A673 (cell line): ENCODE measurements around the gene ADARB2. TPM values are rescaled to one million over a fixed set of nuclear protein-coding genes. Genes with fewer than 3 reads are reported as not detected.

Source experiments
- BruUV-seq: library from RNA; stranded (reverse); fragments of 400-500 nt; replicated peaks from 2 replicates; lab custom pipeline; 2021; lab: Mats Ljungman, UMichigan
- CTCF ChIA-PET: fragments of 300-600 bp; sonication (Branson Sonifier 250); formaldehyde crosslinking; loops from one replicate; lab custom pipeline; 2022; ENCODE audit warnings: antibody characterized with exemption; lab: Charles Lee
- POLR2A ChIA-PET: fragments of 300-600 bp; sonication (Branson Sonifier 250); formaldehyde crosslinking; loops from one replicate; lab custom pipeline; 2022; ENCODE audit warnings: antibody characterized with exemption; ENCODE audit not compliant: low non-redundant PET; lab: Charles Lee
- DNase-seq: peaks from one replicate; pipeline ENCODE4 v3.0.0-alpha.2; 2015; ENCODE audit warnings: low spot score
- H3K27ac ChIP-seq: fragments of 200-600 bp; sonication (generic); 2 replicates; pipeline ENCODE4 v1.5.1; 2016; ENCODE audit warnings: mixed run types, low read depth, mild to moderate bottlenecking, mixed read lengths, antibody characterized with exemption, low read length; ENCODE audit not compliant: poor library complexity, severe bottlenecking
- H3K27me3 ChIP-seq: fragments of 200-600 bp; sonication (generic); replicated peaks from 2 replicates; pipeline ENCODE4 v1.6.1; 2017; ENCODE audit warnings: mixed run types, low read depth, mild to moderate bottlenecking, mixed read lengths, antibody characterized with exemption, low read length; ENCODE audit not compliant: insufficient read depth, poor library complexity
- H3K36me3 ChIP-seq: fragments of 200-600 bp; sonication (generic); 2 replicates; pipeline ENCODE4 v1.6.1; 2016; ENCODE audit warnings: mixed run types, mild to moderate bottlenecking, mixed read lengths, antibody characterized with exemption, low read length; ENCODE audit not compliant: insufficient read depth, poor library complexity, severe bottlenecking
- H3K4me1 ChIP-seq: fragments of 200-600 bp; sonication (generic); 2 replicates; pipeline ENCODE4 v1.6.1; 2017; ENCODE audit warnings: mixed run types, mild to moderate bottlenecking, mixed read lengths, antibody characterized with exemption, low read length; ENCODE audit not compliant: insufficient read depth, poor library complexity, severe bottlenecking
- H3K4me3 ChIP-seq: fragments of 200-600 bp; sonication (generic); 2 replicates; pipeline ENCODE4 v1.5.1; 2016; ENCODE audit warnings: low read depth, mixed run types, mild to moderate bottlenecking, mixed read lengths, low read length; ENCODE audit not compliant: poor library complexity, severe bottlenecking
- H3K9me3 ChIP-seq: fragments of 200-600 bp; sonication (generic); 2 replicates; pipeline ENCODE4 v1.6.1; 2016; ENCODE audit warnings: mixed run types, low read depth, mild to moderate bottlenecking, mixed read lengths, antibody characterized with exemption, low read length; ENCODE audit not compliant: poor library complexity, severe bottlenecking
- EZH2 ChIP-seq: fragments of 200-600 bp; sonication (generic); IDR thresholded peaks from 2 replicates; pipeline ENCODE4 v1.6.1; 2017; ENCODE audit warnings: borderline replicate concordance, low read depth, mild to moderate bottlenecking, mixed read lengths, antibody characterized with exemption, low read length; ENCODE audit not compliant: poor library complexity, severe bottlenecking
- intact Hi-C: fragments of 100-400 bp; cut with micrococcal nuclease; formaldehyde crosslinking; loops from one replicate; pipeline ENCODE4 v1.10.0; 2022; ENCODE audit not compliant: unreplicated experiment
- total RNA-seq: library from RNA; stranded (reverse); gene quantifications from 2 replicates; pipeline ENCODE4 v1.2.3, GENCODE V29; 2021
- TF ChIP-seq, protein P1 (sequence below): fragments of 300-800, 200-600 bp; sonication (generic); conservative IDR thresholded peaks from 2 replicates; pipeline ENCODE4 v1.5.1; 2017; ENCODE audit warnings: low read depth, mild to moderate bottlenecking, antibody characterized with exemption, low read length, moderate library complexity, mixed read lengths

The ADARB2 gene
- total RNA-seq, 1 experiment from 2014 or later: not detected

DNA sequence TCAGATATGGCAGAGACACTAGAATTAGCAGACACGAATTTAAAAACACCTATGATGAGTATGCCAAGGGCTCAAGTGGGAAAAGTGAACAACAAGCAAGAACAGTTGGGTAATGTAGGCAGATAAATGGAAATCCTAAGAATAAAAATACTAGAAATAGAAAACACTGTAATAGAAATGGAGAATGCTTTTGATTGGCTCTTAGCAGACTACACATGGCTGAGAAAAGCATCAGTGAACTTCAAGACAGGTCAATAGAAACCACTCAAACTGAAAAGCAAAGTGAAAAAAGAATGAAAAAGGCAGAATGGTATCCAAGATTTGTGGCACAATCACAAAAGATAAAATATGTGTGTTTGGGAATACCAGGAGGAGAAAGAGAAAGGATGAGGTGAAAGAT is 598.8 kb downstream of the ADARB2 start:
- TF ChIP-seq, protein P1, sequence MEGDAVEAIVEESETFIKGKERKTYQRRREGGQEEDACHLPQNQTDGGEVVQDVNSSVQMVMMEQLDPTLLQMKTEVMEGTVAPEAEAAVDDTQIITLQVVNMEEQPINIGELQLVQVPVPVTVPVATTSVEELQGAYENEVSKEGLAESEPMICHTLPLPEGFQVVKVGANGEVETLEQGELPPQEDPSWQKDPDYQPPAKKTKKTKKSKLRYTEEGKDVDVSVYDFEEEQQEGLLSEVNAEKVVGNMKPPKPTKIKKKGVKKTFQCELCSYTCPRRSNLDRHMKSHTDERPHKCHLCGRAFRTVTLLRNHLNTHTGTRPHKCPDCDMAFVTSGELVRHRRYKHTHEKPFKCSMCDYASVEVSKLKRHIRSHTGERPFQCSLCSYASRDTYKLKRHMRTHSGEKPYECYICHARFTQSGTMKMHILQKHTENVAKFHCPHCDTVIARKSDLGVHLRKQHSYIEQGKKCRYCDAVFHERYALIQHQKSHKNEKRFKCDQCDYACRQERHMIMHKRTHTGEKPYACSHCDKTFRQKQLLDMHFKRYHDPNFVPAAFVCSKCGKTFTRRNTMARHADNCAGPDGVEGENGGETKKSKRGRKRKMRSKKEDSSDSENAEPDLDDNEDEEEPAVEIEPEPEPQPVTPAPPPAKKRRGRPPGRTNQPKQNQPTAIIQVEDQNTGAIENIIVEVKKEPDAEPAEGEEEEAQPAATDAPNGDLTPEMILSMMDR: no peak
- TF ChIP-seq EZH2: no peak
- no peaks in the 10 kb centered on the region for H3K4me1 ChIP-seq
- BruUV-seq: no TSS peak
- POLR2A ChIA-PET: no interaction called here
- no peaks in the 10 kb centered on the region for H3K27me3 ChIP-seq
- H3K4me3 ChIP-seq: no peak overlapping the region
- no peak overlapping the region for H3K27ac ChIP-seq
- H3K36me3 ChIP-seq: no peaks in the 10 kb centered on the region
- peaks cover 3% of the 10 kb centered on the region for H3K9me3 ChIP-seq
- CTCF ChIA-PET: no interaction called here
- intact Hi-C loops: no loop called here
- no peak for DNase-seq

DNA sequence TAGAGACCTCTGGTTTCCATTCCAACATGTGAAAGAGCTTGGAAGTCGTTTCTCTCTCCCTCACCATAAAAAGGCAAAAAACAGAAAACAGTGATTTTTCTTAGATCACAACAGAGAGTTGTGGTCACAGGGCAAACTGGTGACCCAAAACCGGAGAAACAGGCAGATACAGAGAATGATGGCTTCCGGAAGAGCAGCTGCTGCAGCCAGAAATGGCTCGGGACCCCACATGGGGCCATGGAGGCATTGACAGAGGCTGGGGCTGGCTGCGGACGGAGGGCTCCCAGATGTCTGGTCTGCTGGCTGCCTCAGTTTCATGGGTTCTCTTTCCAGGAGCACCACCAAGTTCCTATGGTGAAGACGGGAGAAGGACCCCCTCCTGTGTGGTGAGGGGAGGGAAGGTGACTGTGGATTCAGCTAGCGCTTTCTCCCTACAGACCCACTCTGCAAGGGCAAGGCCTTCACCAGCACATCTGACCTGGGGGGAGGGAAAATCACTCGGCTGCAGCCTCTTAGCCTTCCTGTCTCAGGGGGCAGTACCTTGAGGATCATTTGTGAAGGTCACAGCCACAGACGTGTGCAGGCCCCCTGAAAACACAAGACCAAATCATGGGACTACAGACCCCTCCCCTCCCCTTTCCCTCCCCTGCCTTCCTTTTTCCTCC is 599.7 kb downstream of the ADARB2 start:
- Histone ChIP-seq H3K27me3 (no peaks in the 10 kb centered on the region), H3K4me3 (no peak overlapping the region), H3K9me3 (peaks cover 3% of the 10 kb centered on the region), H3K36me3 (no peaks in the 10 kb centered on the region), H3K4me1 (no peaks in the 10 kb centered on the region), H3K27ac (no peak overlapping the region)
- CTCF ChIA-PET: no interaction called here
- POLR2A ChIA-PET: no interaction called here
- no TSS peak for BruUV-seq
- TF ChIP-seq, protein P1: no peak
- TF ChIP-seq EZH2: no peak
- DNase-seq: no peak
- intact Hi-C loops: no loop called here

DNA sequence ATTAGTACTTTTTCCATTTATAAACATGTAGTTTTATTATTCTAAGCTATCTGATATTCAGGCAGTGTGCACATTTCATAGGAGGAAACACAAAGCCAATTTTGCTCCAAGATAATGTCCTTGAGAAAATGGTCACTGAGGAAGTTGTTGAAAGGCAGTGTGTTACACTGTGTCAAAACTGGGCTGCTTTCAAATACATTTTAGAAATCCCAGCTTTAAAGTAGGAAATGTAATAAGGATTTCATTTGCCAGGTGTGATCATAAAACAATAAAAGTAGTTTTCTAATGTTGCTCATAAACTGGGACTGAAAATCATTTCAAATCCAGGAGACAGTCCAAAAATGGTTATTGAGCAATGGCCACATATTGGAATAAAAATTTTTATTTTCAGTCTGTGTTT is 601.1 kb downstream of the ADARB2 start:
- TF ChIP-seq, protein P1: no peak
- no peak for TF ChIP-seq EZH2
- Histone ChIP-seq H3K4me3 (no peak overlapping the region), H3K36me3 (no peaks in the 10 kb centered on the region), H3K4me1 (no peaks in the 10 kb centered on the region), H3K27me3 (no peaks in the 10 kb centered on the region), H3K9me3 (peaks cover 3% of the 10 kb centered on the region), H3K27ac (no peak overlapping the region)
- no peak for DNase-seq
- CTCF ChIA-PET: no interaction called here
- intact Hi-C loops: no loop called here
- POLR2A ChIA-PET: no interaction called here
- no TSS peak for BruUV-seq
